Posterior cingulate gyrus (tissue), 11 donors: ENCODE measurements around the gene CDA.

ENCODE experiments used
- DNase-seq, 10 donors: peaks; one replicate each; pipeline versions ENCODE4 v3.0.0 to v3.0.0-alpha.2; 2020 to 2021; ENCODE audit warnings: mixed read lengths in 3 of 10
- intact Hi-C: fragments of 100-400 bp; cut with DNase I; formaldehyde crosslinking; loops from one replicate; pipeline ENCODE4 v1.15.1; 2023

The CDA gene

GRCh38 chr1:20641975-20642374, 53.1 kb downstream of the CDA start:
- intact Hi-C loops, result no loop called here
- DNase-seq, result peak in 1 of 10 donors; percentile 44

GRCh38 chr1:20643080-20643479, 54.2 kb downstream of the CDA start:
- intact Hi-C loops, result no loop called here
- peak in 1 of 10 donors; percentile 52 for DNase-seq

GRCh38 chr1:20644416-20644815, 55.5 kb downstream of the CDA start:
- intact Hi-C loops, result no loop called here
- DNase-seq, result peak in 2 of 10 donors; percentile 35 to 78

GRCh38 chr1:20645414-20645813, 56.5 kb downstream of the CDA start:
- DNase-seq, result peak in 2 of 10 donors; percentile 73 to 82
- intact Hi-C loops, result no loop called here

- intact Hi-C loops, result no loop called here
Measured at GRCh38 chr1:20648438-20648837, 59.5 kb downstream of the CDA start.

GRCh38 chr1:20648946-20649345, 60.0 kb downstream of the CDA start:
- intact Hi-C loops, result no loop called here
- peak in 2 of 10 donors; percentile 69 to 73 for DNase-seq

More at GRCh38 chr1:20648438-20648837, 59.5 kb downstream of the CDA start:
- DNase-seq, result peak in 2 of 10 donors; percentile 25 to 37

- DNase-seq, result peak in 2 of 10 donors; percentile 40 to 49
- intact Hi-C loops, result no loop called here
Measured at GRCh38 chr1:20652300-20652699, 63.4 kb downstream of the CDA start.

GRCh38 chr1:20654104-20654690, 65.3 kb downstream of the CDA start:
- intact Hi-C loops, result no loop called here

GRCh38 chr1:20657024-20657423, 68.1 kb downstream of the CDA start:
- intact Hi-C loops, result no loop called here
- DNase-seq, result peak in 2 of 10 donors; percentile 41 to 56

More at GRCh38 chr1:20654104-20654690, 65.3 kb downstream of the CDA start:
- DNase-seq, result peak; percentile 34 to 93 (median 64)

GRCh38 chr1:20658166-20658915, 69.4 kb downstream of the CDA start:
- peak in 3 of 10 donors; percentile 63 to 69 (median 65) for DNase-seq
- intact Hi-C loops, result no loop called here

GRCh38 chr1:20660363-20660762, 71.5 kb downstream of the CDA start:
- DNase-seq, result peak in 1 of 10 donors; percentile 12
- intact Hi-C loops, result no loop called here

- DNase-seq, result no peak
- intact Hi-C loops, result no loop called here
Measured at GRCh38 chr1:20660847-20661206, 71.9 kb downstream of the CDA start.

- peak; percentile 93 to 100 (median 96) for DNase-seq
- intact Hi-C loops, result no loop called here
Measured at GRCh38 chr1:20661207-20662109, 72.6 kb downstream of the CDA start, which contains the start of gene DDOST. DDOST (minus strand) TSS chr1:20661369; CDS start chr1:20661350, 19 bp downstream.

GRCh38 chr1:20662110-20662475, 73.2 kb downstream of the CDA start:
- intact Hi-C loops, result no loop called here
- peak in 1 of 10 donors; percentile 29 for DNase-seq

- intact Hi-C loops, result no loop called here
- peak in 3 of 10 donors; percentile 25 to 51 (median 34) for DNase-seq
Measured at GRCh38 chr1:20663365-20663764, 74.5 kb downstream of the CDA start.

GRCh38 chr1:20663969-20664715, 75.2 kb downstream of the CDA start:
- intact Hi-C loops, result no loop called here
- peak in 3 of 10 donors; percentile 46 to 52 (median 50) for DNase-seq

- DNase-seq, result peak in 3 of 10 donors; percentile 62 to 70 (median 65)
- intact Hi-C loops, result no loop called here
Measured at GRCh38 chr1:20665726-20666125, 76.8 kb downstream of the CDA start.

GRCh38 chr1:20666146-20666545, 77.2 kb downstream of the CDA start:
- intact Hi-C loops, result no loop called here
- DNase-seq, result peak in 2 of 10 donors; percentile 23 to 80

- intact Hi-C loops, result no loop called here
- peak in 2 of 10 donors; percentile 3 to 18 for DNase-seq
Measured at GRCh38 chr1:20666804-20667203, 77.9 kb downstream of the CDA start.
